GM21367 (cell line): ENCODE measurements around the gene SHFL.

Experiments used
- ATAC-seq: cut with Tn5 transposase; IDR thresholded peaks from one replicate; pipeline ENCODE4 v1.9.1; 2021; ENCODE audit not compliant: unreplicated experiment

The SHFL gene

DNA sequence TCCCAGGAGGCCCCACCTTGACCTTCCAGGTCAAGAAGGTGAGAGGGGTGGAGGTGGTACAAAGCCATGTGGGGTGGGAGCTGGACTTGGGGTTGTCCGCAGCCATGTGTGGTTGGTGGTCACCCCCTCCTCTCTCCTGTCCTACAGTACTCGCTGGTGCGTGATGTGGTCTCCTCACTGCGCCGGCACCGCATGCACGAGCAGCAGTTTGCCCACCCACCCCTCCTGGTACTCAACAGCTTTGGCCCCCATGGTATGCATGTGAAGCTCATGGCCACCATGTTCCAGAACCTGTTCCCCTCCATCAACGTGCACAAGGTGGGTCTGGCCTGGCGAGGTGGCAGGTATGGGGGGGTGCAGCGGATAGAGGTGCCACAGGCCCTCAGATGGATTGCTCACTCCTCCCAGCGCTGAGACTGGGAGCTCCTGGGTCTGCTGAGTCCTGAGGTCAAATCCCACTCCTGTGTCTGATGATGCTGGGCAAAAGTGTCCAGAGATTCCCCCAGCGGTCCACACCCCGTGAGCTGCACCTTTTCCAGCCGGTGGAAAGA, 21.8 kb downstream of the SHFL start:
- no peak for ATAC-seq

DNA sequence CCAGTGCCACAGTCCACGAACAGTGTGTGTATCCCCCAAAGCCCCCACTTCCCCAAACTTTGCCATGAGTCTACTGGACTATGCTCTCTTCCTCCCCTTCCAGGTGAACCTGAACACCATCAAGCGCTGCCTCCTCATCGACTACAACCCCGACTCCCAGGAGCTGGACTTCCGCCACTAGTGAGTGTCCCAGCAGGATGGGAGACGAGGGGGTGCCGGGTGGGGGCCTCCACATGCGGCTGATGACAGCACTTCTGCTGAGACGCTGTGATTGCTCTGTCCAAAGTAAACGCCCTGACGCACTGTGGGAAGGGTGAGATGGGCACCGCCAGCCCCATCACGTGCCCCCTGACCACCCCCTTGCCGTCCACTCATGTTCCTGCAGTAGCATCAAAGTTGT, 23.4 kb downstream of the SHFL start:
- no peak for ATAC-seq

DNA sequence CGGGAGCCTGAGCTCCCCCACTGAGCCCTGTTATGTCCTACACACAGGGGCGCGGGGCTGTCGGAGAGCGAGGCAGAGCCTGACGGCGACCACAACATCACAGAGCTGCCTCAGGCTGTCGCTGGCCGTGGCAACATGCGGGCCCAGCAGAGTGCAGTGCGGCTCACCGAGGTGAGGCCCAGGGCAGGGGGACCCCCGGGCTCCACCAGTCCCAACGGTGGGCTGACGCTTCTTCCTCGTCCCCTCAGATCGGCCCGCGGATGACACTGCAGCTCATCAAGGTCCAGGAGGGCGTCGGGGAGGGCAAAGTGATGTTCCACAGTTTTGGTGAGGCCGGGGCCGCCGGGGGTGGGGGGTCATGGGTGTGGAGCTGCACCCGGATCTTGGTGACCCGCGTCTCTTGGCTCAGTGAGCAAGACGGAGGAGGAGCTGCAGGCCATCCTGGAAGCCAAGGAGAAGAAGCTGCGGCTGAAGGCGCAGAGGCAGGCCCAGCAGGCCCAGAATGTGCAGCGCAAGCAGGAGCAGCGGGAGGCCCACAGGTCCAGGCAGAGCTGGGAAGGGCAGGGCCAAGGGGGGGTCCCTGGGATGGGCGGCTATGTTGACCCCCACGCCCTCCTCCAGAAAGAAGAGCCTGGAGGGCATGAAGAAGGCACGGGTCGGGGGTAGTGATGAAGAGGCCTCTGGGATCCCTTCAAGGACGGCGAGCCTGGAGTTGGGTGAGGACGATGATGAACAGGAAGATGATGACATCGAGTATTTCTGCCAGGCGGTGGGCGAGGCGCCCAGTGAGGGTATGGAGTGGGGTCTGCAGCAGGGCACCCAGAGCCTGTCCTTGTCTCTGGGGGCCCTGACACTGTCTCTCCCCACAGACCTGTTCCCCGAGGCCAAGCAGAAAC, 24.2 kb downstream of the SHFL start:
- ATAC-seq, result no peak

DNA sequence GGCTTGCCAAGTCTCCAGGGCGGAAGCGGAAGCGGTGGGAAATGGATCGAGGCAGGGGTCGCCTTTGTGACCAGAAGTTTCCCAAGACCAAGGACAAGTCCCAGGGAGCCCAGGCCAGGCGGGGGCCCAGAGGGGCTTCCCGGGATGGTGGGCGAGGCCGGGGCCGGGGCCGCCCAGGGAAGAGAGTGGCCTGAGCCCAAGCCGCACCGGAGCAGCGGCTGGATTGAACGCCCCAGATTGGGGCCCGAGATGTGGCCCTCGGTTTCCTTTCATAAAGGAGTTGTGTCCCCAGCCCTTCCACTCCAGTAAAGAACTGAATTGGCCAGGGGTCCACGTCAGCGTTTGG, 24.8 kb downstream of the SHFL start:
- no peak for ATAC-seq

DNA sequence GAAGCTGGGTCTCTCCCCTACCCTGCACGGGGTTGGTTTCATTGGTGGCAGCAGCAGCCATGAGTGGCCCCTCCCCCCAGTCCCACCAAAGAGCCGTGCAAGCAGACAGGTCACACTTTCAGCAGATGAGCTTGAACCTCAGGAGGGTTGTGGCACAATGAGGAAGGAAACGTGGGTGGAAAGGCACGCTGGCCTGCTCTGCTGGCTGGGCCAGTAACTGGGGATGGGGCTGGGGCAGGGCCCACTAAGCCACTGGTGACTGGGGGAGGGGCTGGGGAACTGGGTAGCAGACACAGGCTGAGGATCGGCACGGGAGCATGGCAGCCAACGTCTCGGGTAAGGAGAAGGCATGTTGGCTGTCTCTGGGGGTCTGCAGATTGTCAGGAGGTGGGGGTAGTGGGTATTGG, 25.3 kb downstream of the SHFL start, which contains the start of gene P2RY11:
Gene P2RY11 (plus strand): TSS at position 289 of the 407 bp plus-strand sequence. CDS start 29 bp downstream, at position 318.
- no peak for ATAC-seq

DNA sequence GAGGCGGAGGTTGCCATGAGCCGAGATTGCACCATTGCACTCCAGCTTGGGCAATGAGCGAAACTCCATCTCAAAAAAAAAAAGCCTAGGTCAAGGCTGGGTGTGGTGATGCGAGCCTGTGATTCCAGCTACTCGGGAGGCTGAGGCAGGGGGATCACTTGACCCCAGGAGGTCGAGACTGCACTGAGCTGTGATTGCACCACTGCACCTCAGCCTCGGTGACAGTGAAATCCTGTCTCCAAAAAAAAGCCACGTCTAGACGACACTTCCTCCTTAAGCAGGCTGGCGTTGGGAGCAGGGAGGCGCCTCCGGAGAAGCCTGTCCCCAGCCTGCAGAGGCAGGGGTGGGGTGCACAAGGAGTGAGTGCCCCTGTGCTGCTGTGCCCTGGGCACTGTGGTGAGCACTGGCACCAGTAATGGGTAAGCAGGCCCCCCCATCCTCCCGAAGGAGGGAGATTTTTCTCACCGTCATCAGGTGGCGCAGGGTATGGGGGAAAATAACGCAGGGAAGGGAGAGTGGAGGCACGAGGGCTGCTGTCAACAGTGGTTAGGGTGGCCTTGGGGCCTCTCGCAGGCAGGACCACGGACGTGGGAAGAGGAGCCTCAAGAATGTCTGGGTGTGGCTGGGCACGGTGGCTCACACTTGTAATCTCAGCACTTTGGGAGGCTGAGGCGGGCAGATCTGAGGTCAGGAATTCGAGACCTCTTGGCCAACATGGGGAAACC, 26.1 kb downstream of the SHFL start:
- ATAC-seq, result no peak

DNA sequence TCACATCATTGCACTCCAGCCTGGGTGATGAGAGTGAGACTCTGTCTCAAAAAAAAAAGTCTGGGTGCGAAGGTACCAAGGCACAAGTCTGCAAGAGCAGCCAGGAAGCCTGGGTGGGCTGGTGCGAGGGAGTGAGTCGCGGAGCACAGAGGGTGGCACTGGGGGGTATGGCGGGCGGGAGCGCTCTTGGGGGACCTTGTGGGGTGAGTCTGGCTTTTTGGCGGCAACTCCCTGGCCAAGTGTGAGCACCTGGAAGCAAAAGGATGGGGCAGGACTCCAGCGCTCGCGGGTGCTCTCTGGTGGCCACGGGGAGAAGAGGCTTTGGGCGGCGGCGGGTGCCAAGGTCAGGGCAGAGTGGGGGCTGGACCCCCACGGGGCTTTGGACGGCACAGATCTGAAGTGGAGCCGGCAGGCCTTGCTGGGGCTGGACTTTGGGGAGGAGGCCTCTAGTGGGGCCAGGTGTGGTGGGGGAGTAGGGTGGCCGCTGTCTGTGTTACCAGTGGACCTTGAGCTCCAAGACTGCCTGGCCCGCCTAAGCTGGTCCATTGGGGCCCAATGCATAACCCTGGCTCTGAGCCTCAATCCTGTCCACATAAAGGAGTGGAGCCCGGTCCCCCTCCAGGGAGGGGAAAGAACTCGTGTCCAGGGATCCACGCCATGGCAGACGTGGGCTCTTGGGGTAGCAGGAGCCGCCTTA, 26.9 kb downstream of the SHFL start:
- no peak for ATAC-seq

DNA sequence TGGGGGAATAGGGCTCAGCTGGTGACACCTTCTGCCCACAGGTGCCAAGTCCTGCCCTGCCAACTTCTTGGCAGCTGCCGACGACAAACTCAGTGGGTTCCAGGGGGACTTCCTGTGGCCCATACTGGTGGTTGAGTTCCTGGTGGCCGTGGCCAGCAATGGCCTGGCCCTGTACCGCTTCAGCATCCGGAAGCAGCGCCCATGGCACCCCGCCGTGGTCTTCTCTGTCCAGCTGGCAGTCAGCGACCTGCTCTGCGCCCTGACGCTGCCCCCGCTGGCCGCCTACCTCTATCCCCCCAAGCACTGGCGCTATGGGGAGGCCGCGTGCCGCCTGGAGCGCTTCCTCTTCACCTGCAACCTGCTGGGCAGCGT, 27.5 kb downstream of the SHFL start:
- no peak for ATAC-seq

DNA sequence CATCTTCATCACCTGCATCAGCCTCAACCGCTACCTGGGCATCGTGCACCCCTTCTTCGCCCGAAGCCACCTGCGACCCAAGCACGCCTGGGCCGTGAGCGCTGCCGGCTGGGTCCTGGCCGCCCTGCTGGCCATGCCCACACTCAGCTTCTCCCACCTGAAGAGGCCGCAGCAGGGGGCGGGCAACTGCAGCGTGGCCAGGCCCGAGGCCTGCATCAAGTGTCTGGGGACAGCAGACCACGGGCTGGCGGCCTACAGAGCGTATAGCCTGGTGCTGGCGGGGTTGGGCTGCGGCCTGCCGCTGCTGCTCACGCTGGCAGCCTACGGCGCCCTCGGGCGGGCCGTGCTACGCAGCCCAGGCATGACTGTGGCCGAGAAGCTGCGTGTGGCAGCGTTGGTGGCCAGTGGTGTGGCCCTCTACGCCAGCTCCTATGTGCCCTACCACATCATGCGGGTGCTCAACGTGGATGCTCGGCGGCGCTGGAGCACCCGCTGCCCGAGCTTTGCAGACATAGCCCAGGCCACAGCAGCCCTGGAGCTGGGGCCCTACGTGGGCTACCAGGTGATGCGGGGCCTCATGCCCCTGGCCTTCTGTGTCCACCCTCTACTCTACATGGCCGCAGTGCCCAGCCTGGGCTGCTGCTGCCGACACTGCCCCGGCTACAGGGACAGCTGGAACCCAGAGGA, 28.0 kb downstream of the SHFL start:
- no peak for ATAC-seq

DNA sequence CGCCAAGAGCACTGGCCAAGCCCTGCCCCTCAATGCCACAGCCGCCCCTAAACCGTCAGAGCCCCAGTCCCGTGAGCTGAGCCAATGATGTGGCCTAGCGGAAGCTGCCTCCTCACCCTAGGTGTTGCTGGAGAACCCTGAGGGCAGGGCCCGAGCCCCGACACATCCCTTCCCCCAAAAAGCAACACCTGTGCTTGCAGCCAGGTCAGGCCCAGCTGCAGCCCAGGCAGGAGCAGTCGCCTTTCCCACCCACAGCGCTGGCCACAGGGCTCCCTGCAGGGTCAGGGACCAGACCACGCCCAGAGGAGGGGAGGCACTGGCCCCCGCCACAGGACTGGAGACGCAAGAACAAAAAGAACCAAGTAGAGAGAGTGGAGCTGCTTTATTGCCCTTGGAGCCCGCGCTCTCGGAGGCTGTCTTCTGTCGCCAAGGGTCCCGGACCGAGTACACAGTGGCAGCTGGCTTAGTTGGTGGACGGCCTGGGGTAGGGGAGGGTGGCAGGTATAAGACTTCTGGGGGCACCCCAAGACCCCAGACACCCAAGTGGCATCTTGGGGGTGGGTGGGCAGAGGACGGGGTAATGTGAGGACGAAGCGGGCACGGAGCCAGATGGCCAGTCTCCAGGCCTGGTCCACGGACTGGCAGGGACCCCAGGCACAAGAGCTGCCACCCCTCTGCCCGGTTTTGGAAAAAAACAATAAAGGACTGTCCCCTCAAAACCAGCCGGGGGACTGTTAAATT, 28.7 kb downstream of the SHFL start:
- no peak for ATAC-seq

DNA sequence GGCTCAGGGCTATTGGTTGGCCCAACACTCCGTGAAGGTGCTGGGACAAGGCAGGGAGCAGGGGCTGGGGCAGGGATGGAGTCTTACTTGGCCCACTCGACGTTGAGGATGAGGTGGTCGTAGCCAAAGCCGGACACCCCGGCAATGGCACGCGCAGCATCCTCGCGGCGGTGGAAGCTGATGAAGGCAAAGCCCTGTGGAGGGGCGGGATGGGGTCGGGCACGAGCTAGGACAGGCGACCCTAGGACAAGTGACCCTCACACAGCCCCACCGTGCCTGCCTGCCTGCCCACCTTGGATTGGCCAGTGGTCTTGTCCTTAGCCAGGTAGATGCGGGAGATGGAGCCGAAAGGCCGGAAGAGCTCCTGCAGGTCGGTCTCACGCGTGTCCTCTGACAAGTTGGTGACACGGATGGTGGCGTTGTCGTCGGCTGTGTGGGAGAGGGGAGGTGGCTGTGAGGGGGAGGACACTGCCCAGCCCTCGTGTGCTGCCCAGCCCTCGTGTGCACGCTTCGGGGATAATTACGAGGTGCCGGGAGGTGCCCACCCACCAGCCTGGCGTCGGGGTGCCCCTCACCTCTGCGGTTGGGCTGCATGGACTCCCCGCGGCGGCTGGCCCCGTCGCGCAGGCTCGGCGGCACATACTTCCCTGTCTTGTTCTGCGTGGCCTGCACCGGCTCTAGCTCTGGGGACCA, 29.4 kb downstream of the SHFL start:
- no peak for ATAC-seq

DNA sequence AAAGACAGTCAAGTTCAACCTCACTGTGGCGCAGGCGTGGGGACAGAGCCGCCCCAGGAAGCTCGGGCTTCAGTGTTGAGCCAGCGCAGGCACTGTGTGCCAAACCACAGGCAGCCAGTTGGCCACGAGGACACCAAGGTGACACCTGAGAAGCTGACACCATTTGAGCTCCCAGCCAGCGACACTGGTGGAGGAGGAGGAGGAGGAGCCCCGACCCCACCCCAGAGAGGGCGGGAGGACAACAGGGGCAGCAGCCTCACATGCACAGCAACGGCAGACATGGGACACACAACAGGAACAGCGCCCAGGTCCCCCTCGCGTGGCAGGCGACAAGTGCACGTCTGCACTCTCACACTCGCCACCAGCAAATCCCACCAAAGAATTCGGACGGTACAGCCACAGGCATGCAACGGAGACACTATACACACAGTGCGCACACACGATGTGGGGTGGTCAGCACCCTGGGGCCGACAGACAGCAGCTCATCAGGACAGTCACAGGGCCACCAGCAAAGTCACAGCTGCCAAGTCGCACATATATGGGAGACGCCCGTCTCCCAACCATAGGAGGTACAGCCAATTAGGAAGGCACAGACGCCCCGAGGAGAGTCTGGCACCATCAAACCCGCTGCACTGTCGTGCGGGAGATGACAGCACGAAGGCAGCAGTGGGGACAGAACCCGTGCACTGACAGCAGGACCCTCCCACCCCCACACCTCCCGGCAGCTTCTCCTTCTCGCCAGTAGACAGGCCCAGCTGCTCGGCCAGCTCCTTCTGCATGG, 30.2 kb downstream of the SHFL start:
- ATAC-seq, result no peak

DNA sequence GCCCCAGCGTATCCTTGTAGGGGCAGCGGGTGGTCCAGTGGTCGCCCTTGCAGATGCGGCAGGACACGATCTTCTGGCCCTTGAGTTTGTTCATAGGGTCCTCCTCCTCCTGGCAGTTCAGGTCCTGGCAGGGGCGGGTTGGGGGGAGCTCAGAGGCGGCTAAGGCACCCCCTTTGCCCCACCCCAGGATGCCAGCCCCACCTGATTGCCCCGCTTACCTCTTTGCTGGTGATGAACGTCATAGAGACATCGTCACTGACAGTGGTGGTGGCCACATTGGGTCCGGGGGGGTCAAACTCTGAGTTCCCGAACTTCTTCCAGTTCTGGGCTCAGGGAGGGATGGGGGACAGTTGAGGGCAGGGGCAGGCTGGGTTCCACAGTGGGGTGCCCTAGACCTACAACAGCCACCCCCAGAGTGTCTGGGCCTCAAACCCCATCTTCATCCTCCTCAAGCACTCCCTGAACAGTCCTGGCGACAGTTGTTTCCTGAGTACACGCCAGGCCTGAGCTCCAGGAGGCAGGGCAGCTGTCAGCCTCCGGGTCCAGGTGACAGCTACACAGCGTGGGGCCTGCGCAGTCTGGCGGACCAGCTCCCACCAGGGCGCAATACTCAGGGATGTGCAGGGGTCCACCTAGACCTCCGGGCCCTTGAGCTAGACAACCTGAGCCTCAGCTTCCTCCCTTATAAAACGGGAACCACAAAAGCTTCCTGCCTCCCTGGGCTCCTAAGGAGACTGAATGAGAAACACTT, 30.9 kb downstream of the SHFL start:
- ATAC-seq, result no peak

DNA sequence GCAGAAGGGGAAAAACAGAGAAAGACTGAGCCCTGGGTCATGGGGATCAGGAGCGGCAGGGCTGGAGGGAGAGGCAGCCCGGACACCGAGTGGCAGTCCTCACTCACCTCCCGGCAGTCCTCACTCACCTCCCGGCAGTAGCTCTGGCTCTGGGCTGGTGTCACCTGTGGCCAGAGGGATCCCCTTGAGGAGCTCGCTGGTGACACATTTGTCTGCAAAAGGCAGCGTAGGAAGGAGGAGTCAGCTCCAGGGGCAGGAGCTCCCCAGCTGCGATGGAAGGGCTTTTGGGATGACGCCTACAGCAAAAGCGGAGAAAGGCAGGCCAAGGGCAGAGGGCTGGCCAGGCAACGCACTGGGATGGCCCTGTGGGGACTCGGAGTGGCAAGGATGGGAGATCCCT, 32.8 kb downstream of the SHFL start:
- ATAC-seq, result no peak

DNA sequence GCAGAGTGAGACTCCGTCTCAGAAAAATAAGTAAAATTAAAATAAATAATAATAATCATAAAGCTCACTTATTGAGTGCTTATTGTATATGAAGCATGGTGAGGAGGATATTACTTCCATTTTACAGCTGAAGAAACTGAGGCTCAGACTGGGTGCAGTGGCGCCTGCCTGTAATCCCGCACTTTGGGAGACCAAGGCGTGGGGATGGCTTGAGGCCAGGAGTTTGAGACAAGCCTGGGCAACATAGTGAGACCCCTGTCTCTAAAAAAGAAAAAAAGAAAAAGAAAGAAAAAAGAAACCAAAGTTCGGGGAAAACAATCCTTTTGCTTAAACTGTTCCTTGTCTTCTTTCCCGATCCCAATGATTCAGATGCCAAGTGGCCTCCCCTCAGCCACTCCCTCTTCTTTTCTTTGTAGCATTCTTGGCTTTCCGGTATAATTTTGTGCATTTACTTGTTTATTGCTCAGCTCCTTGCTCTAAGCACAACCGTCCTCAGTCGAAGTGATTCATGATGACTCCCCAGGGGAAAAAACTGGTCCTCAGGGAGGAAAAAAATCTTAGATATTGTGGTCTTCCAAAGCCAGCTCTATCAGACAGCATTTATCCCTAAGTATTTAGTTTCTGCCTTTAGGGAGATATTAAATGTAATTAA, 34.5 kb downstream of the SHFL start:
- no peak for ATAC-seq

DNA sequence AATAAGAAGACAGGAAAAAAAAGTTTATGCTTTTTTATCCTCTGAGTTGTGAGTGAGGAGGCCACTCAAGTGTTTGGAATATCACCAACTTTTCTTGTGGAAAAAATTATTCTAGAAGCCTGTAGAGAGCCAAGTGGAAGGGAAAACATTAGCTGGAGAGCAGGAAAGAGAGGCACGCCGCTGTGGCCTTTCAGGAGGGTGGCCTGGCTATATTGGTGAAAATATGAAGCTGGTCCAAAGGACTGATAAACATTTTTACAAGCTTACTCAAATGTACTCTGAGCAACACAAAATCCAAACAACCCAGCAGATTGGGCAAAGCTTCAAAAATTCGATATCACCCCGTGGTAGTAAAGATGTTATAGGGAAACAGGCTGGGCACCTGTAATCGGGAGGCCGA, 35.9 kb downstream of the SHFL start:
- ATAC-seq, result no peak

DNA sequence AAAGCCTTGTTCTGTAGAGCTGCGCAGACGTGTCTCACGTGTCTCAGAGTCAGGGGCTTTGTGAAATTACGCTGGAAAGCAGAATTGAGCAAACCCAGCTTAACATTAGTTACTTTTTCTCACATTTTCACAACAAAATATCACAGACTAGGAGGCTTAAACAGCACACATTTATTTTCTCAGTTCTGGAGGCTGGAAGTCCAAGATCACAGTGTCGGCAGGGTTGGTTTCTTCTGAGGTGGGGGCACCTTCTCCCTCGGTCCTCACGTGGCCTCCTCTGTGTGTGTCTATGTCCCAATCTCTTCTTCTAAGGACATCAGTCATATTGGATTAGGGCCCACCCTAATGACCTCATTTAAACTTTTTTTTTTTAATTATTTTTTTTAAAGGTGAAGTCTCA, 38.3 kb downstream of the SHFL start:
- no peak for ATAC-seq

DNA sequence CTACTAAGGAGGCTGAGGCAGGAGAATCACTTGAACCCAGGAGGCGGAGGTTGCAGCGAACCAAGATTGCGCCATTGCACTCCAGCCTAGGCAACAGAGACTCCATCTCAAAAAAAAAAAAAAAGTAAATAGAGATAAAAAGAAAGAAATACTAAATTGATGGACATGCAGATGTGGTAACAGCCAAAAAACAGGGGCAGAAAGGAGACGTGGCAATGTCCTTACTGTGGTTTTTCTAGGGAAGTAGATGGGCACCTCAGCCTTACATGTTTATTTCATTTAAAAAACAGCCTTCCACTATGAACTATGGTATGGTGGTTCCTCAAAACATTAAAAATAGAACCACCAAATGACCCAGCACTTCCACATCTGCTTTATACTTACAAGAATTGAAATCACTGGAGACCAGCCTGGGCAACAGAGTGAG, 40.1 kb downstream of the SHFL start:
- no peak for ATAC-seq
